ENCODE measurements around the gene CNMD.

- TF ChIP-seq CTCF (conservative IDR thresholded peaks at IDR 0.05) (no peak), ZFX (IDR thresholded peaks at IDR 0.05) (no peak)
Measured at GRCh38 chr13:52749419-52749818, 9.8 kb upstream of the CNMD start.
